GM19455 (cell line): Measurements from ENCODE around the gene PLXNA2.

Experiments used
- ATAC-seq: cut with Tn5 transposase; IDR thresholded peaks from one replicate; pipeline ENCODE4 v1.9.1; 2021; ENCODE audit not compliant: unreplicated experiment

The PLXNA2 gene

GRCh38 chr1:208243967-208244916, at the start of gene PLXNA2:
TSS of gene PLXNA2 (minus strand) at chr1:208244384. CDS start at chr1:208217922, 26,462 bp downstream.
- ATAC-seq: no peak

DNA sequence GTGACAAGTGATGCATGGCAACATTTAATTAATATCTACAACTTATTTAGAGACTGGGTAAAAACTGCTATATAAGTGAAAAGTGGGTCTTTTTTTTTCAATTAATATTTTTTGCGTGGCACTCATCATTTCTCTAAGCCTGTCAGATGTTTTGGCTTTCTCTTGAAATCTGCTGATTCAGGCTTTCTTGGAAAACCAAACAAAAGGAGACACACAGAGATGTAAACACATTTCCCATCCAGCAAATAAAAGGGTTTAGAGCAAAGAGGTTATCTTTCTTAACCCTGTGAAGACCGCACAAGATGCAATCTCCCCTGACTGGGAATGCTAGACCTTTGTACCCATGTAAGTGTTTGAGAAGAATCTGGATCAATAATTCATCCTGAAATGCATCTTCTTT, 48.7 kb upstream of the PLXNA2 start:
- ATAC-seq: no peak

DNA sequence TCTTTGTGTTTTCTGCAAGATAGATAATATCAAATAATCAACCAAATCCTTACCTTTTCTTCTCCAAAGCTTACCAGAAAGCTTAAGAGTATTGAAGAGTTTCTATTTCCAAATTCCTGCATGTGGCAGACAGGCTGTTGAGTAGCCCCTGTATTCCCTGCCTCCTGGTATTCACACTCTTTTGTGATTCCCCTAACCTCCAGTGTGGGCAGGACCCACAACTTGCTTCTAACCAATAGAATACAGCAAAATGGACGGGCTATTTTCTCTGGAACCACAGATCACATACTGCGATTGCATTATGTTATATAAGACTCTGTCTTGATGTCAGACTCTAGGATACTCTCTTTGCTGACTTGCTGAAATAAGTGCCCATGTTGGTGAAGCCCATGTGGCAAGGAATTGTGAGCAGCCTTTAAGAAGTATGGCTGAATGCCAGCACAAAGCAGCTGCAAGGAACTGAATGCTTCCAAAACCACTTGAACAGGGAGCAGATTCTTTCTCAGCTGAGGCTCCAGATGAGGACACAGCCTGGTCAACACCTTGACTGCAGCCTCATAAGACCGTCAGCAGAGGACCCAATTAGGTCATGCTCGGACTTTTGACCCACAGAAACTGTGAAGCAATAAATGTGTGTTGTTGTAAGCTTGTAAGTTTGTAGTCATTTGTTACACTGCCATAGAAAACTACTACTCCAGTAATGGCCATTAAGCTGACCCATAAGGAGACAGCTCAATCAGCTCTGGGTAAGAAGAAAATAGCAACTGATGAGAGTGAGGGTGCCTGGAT, 47.9 kb upstream of the PLXNA2 start:
- ATAC-seq: no peak

GRCh38 chr1:208291129-208291528, 46.9 kb upstream of the PLXNA2 start:
- no peak for ATAC-seq

DNA sequence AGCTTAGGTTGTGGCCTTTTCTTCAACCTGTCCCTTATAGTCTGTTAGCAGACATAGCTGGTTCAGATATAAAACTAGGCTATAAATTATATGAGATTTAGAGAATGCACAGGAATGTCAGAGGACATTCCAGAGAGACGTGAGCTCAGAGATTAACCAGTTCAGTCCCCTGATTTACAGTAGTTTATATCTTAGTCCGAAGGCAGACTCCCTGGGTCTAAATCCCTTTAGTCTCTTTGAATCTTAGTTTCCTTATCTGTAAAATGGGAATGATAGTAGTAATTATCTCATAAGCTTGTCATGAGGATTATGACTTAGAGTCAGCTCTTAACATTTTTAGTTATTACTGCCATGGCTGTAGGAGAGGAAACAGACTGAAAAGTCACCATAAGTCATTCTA, 45.5 kb upstream of the PLXNA2 start:
- no peak for ATAC-seq

DNA sequence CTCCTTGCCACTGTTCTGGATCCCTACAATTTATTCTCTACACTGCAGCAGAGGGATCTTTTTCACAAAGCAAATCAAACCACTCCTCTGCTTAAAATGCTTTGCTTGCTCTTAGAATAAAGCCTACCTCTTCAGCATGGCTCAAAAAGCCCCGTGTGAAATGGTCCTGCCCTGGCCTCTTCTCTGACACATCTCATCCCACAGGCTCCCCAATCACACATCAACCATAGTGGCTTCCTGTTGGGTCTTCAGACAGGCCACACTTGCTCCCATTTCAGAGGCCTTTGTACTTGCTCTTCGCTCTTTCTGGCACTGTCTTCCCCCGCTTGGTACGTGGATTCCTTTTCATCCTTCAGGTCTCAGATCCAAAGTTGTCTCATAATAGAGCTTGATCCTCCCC, 44.3 kb upstream of the PLXNA2 start:
- ATAC-seq: no peak

GRCh38 chr1:208280681-208281450, 36.7 kb upstream of the PLXNA2 start:
- no peak for ATAC-seq

DNA sequence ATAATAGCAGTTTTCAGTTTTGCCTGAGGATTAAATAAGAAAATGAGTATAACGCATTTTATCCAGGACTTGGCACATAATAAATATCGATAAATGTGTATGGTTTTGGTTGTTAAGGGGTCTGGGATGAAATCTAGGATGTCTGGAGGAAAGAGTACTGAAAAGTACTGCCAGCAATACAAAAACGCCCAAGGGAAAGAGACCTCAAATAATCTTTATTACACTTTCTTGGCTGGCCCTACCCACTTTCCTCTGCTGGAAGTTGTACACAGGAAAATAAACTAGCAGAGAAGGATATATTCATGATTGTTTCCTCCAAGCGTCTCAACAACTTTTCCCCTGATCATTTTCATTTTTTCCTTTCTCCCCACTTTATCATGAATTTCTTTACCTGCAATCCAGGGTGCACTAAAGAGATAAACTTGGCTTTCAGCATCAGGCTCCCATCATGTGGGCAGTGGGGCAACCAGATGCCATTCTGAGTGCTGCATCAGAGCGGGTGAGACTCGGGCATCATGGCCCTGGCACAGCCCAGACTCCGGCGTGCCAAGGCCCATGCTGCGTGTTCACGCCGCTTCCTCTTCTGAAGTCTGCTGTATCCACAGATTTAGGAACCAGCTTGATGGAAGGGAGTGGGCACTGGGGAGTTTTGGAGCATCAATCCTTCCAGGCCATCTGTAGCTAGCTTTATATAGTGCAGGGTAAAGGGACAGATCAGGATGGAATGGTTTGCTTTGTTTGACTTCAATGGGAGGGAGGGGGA, 35.8 kb upstream of the PLXNA2 start:
- no peak for ATAC-seq

DNA sequence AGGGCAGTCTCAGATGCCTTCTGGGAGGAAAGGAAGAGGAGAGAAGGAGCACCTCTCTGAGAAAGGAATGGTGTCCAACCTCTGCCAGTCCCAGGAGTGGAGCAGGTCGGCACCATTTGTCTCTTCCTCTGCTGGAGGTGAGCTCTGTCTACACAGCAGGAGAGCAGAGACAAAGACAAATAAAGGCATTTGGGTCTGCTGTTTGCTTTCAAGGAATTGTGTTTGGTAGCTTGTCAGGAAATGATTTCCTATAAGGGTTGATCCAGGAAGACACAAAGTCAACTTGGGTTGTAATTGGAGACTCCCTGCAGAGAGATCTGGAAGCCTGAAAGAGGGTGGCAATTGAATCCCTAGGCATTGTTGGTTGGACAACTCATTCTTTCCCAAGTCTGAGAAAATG, 34.5 kb upstream of the PLXNA2 start:
- ATAC-seq: no peak

DNA sequence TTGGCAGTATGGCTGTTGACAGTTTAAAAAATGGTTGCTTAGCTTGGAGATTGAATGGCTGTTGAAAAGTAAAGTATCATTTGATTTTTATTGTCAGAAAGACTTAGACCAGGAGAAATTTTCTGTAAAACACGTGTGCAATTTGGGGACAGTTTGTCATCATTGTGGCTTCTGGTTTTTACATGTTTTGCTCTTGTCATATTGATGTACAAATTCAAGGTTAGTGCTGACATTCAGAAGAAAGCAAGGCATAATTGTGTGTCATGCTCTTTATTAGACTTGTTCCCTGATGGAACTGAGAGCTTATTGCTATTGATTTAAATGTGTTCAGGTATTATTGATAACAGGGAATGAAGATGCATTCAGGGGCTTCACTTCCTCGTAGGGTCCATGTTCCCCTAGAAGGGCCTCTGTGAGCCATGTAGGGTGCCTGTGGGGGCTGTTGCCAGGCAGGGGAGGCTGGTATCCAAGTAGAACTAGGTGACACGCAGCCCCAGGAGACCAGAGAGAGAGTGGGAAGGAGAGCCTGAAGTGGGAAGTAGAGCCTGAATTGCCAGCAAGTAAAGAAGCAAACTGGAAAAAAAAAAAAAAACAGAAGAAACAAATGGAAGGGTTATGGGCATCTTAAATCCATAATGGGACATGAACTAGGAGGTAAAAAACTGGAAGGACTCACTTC, 32.7 kb upstream of the PLXNA2 start:
- no peak for ATAC-seq

DNA sequence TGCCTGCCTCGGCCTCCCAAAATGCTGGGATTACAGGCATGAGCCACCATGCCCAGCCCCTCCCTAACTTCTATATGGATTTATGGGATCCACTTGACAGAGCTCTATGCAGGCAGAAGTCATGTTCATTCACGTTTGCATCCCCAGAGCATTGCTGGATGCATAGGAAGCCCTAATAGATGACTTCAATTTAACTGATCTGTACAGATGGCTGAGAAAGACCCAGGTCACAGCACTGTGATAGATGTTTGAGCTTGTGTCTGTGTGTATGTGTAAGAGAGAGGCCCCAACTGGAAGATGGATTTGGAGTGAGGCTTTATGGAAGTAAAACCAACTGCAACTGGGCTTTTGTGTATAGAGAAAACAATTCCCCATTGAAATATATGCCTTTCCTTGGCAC, 30.9 kb upstream of the PLXNA2 start:
- ATAC-seq: no peak

GRCh38 chr1:208273386-208274017, 29.3 kb upstream of the PLXNA2 start:
- ATAC-seq: no peak

DNA sequence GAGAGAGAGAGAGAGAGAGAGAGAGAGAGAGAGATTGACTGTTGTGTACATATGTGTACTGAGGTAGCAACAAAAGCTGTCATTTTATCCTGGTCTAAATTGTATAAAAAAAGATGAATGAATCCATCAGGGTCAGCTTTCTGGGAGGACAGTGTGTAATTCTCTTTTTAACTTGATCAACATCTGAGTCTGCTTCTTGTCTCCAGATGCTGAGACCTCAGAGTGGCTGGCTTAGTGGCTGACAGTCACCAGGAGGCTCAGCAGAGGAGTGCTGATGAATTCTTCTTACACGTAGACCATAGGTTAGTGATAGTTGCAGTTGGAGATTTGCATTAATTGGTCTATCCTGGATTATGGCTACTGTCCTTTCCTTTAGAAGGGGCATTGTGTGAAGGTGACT, 28.5 kb upstream of the PLXNA2 start:
- no peak for ATAC-seq

DNA sequence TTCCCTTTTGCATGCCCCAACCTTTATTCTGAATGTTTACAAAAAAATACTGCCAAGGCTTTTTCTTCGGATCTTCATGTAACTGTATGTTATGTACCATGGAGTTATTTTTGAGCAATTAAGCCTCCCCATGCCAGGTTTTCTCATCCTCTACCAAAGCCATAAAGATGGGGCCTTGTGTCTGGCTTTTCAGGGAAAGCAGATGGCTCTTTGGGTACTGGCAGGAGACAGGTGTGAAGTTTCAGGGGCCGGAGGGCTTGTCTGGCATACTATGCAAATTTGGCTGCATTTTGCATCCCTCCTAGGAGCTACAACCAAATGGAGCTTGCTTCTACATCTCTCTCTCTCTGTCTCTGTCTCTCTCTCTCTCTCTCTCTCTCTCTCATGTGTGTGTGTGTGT, 28.1 kb upstream of the PLXNA2 start:
- ATAC-seq: no peak

- no peak for ATAC-seq
Measured at GRCh38 chr1:208271236-208271635, 27.1 kb upstream of the PLXNA2 start.

DNA sequence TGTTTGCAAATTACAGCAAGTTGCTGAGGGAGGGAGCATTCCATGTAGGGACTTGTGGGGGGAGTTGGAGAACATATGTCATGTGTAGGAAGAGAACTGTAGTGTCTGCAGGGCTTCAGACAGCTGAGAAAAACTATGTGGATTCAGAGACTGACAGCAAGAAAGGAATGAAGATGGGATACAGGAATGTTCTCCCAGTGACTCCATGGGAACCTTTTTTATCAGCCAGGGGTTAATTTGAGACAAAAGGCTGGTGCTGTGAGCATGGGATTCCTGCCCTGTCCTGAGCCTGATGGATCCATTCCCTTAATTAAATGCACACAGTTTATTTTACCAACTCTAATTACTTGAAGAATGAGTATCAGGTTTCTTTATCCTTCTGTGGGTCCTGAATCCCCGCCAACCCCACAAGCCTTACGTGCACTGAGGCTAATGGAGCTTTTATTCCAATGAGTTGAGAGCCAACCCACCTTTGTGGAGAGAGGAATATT, 26.5 kb upstream of the PLXNA2 start:
- no peak for ATAC-seq

GRCh38 chr1:208269338-208269666, 25.1 kb upstream of the PLXNA2 start:
- ATAC-seq: no peak

DNA sequence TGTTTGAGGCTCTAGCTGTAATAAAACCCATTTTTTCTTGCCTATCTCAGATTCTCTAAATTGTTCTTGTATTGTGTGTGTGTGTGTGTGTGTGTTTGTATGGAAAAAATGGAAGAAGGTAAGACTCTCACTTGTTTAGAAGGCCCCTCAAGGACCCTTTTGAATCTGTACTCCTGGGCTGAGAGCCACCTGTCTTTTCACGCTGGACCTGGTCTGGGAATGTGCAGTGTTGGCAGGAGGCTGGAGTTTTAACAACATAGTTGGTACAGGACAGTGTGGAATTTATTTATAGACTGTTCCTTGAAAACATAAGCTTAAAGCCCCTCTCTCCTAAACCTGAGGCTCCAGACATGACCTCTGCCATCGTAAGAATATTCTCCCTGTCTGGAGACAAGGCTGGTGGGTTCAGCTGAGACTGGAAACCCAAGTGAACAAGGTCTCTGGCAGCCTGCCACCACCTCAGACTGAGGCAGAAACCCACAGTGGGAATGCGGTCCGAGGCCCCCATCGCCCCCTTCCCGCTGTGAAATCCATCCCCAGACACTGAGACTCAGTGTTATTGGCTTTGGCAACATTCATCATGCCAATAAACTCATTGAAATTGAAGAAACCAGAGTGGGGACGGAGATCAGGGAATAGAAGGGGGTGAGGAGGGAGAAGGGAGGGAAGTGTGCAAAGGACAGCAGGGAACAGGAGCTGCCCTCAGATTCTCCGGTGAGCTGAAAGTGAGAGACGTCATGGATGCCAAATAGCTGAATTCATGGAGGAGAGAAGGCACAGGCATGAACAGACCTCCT, 24.6 kb upstream of the PLXNA2 start:
- no peak for ATAC-seq

DNA sequence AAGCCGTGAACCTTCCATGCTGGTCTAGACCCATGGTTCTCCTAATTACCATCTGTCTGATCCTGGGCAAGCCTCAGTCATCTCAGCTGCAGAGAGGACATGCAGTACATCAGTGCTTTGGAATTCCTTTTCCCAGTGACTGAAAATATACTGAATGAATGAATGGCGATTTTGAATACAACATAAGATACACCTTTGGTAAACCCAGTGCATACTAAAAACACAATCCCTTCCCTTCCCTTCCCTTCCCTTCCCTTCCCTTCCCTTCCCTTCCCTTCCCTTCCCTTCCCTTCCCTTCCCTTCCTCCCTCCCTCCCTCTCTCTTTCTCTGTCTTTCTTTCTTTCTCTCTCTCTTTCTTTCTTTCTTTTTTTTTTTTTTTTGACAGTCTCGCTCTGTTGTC, 21.3 kb upstream of the PLXNA2 start:
- no peak for ATAC-seq
